ENCODE results near the gene TPCN1. TPM values are rescaled to one million over a fixed set of nuclear protein-coding genes. Genes with fewer than 3 reads are reported as not detected.

Gene TPCN1
- total RNA-seq, 1 donor from 2014 or later: 31.0 TPM

GRCh38 chr12:113234483-113234882, 13.2 kb downstream of the TPCN1 start:
- intact Hi-C loops (cut with micrococcal nuclease): no loop called here

GRCh38 chr12:113235976-113236375, 14.7 kb downstream of the TPCN1 start:
- no peaks in the 10 kb centered on the region for H3K27me3 Mint-ChIP-seq

More at GRCh38 chr12:113234483-113234882, 13.2 kb downstream of the TPCN1 start:
- H3K9me3 Mint-ChIP-seq: no peaks in the 10 kb centered on the region
- H3K36me3 Mint-ChIP-seq (ENCODE audit: low read depth): peaks cover 51% of the 10 kb centered on the region
- no peak overlapping the region for H3K4me3 Mint-ChIP-seq
- no peak overlapping the region for H3K27ac Mint-ChIP-seq
- H3K4me1 Mint-ChIP-seq: peaks cover 42% of the 10 kb centered on the region
- H3K27me3 Mint-ChIP-seq: no peaks in the 10 kb centered on the region
- DNase-seq: no peak

GRCh38 chr12:113236539-113237399, 15.5 kb downstream of the TPCN1 start:
- intact Hi-C loops (cut with micrococcal nuclease): no loop called here
- H3K36me3 Mint-ChIP-seq (ENCODE audit: low read depth): peaks cover 43% of the 10 kb centered on the region
- no peaks in the 10 kb centered on the region for H3K9me3 Mint-ChIP-seq
- H3K27me3 Mint-ChIP-seq: no peaks in the 10 kb centered on the region
- H3K4me3 Mint-ChIP-seq: no peak overlapping the region
- no peak for DNase-seq
- H3K27ac Mint-ChIP-seq: no peak overlapping the region
- peaks cover 34% of the 10 kb centered on the region for H3K4me1 Mint-ChIP-seq

More at GRCh38 chr12:113235976-113236375, 14.7 kb downstream of the TPCN1 start:
- no peak overlapping the region for H3K27ac Mint-ChIP-seq
- peaks cover 47% of the 10 kb centered on the region for H3K36me3 Mint-ChIP-seq (ENCODE audit: low read depth)
- peaks cover 35% of the 10 kb centered on the region for H3K4me1 Mint-ChIP-seq
- no peak for DNase-seq
- H3K4me3 Mint-ChIP-seq: no peak overlapping the region
- no peaks in the 10 kb centered on the region for H3K9me3 Mint-ChIP-seq
- intact Hi-C loops (cut with micrococcal nuclease): no loop called here

- Mint-ChIP-seq H3K27me3 (no peaks in the 10 kb centered on the region), H3K9me3 (no peaks in the 10 kb centered on the region), H3K27ac (peak overlapping the region; percentile 49), H3K36me3 (ENCODE audit: low read depth) (peaks cover 40% of the 10 kb centered on the region), H3K4me3 (no peak overlapping the region), H3K4me1 (peaks cover 28% of the 10 kb centered on the region)
- intact Hi-C loops (cut with micrococcal nuclease): no loop called here
- DNase-seq: no peak
Measured at GRCh38 chr12:113237748-113238147, 16.5 kb downstream of the TPCN1 start.

- Mint-ChIP-seq H3K4me3 (no peak overlapping the region), H3K36me3 (ENCODE audit: low read depth) (peaks cover 37% of the 10 kb centered on the region), H3K4me1 (peaks cover 23% of the 10 kb centered on the region), H3K9me3 (no peaks in the 10 kb centered on the region), H3K27ac (no peak overlapping the region), H3K27me3 (no peaks in the 10 kb centered on the region)
- no peak for DNase-seq
- intact Hi-C loops (cut with micrococcal nuclease): no loop called here
Measured at GRCh38 chr12:113238309-113238708, 17.0 kb downstream of the TPCN1 start.

- H3K4me3 Mint-ChIP-seq: no peak overlapping the region
- peak overlapping the region; percentile 32 for H3K27ac Mint-ChIP-seq
- DNase-seq: no peak
- H3K4me1 Mint-ChIP-seq: peaks cover 16% of the 10 kb centered on the region
- H3K27me3 Mint-ChIP-seq: no peaks in the 10 kb centered on the region
- intact Hi-C loops (cut with micrococcal nuclease): no loop called here
- peaks cover 34% of the 10 kb centered on the region for H3K36me3 Mint-ChIP-seq (ENCODE audit: low read depth)
- H3K9me3 Mint-ChIP-seq: no peaks in the 10 kb centered on the region
Measured at GRCh38 chr12:113239288-113239771, 18.1 kb downstream of the TPCN1 start.

GRCh38 chr12:113239811-113240331, 18.6 kb downstream of the TPCN1 start:
- Mint-ChIP-seq H3K4me1 (peaks cover 19% of the 10 kb centered on the region), H3K36me3 (ENCODE audit: low read depth) (peaks cover 33% of the 10 kb centered on the region), H3K27ac (no peak overlapping the region), H3K27me3 (no peaks in the 10 kb centered on the region), H3K4me3 (no peak overlapping the region), H3K9me3 (no peaks in the 10 kb centered on the region)
- no peak for DNase-seq
- intact Hi-C loops (cut with micrococcal nuclease): no loop called here

- intact Hi-C loops (cut with micrococcal nuclease): no loop called here
Measured at GRCh38 chr12:113240395-113240794, 19.1 kb downstream of the TPCN1 start.

GRCh38 chr12:113241191-113242025, 20.1 kb downstream of the TPCN1 start:
- H3K27ac Mint-ChIP-seq: no peak overlapping the region
- H3K36me3 Mint-ChIP-seq (ENCODE audit: low read depth): peaks cover 35% of the 10 kb centered on the region
- H3K4me3 Mint-ChIP-seq: no peak overlapping the region
- no peaks in the 10 kb centered on the region for H3K9me3 Mint-ChIP-seq
- H3K27me3 Mint-ChIP-seq: no peaks in the 10 kb centered on the region
- intact Hi-C loops (cut with micrococcal nuclease): no loop called here
- peaks cover 18% of the 10 kb centered on the region for H3K4me1 Mint-ChIP-seq
- no peak for DNase-seq

More at GRCh38 chr12:113240395-113240794, 19.1 kb downstream of the TPCN1 start:
- DNase-seq: no peak
- Mint-ChIP-seq H3K4me1 (peaks cover 20% of the 10 kb centered on the region), H3K27ac (no peak overlapping the region), H3K4me3 (no peak overlapping the region), H3K36me3 (ENCODE audit: low read depth) (peaks cover 32% of the 10 kb centered on the region), H3K9me3 (no peaks in the 10 kb centered on the region), H3K27me3 (no peaks in the 10 kb centered on the region)

GRCh38 chr12:113242026-113242418, 20.8 kb downstream of the TPCN1 start:
- DNase-seq: no peak
- intact Hi-C loops (cut with micrococcal nuclease): no loop called here
- H3K4me3 Mint-ChIP-seq: no peak overlapping the region
- H3K27ac Mint-ChIP-seq: no peak overlapping the region
- peaks cover 35% of the 10 kb centered on the region for H3K36me3 Mint-ChIP-seq (ENCODE audit: low read depth)
- H3K9me3 Mint-ChIP-seq: no peaks in the 10 kb centered on the region
- no peaks in the 10 kb centered on the region for H3K27me3 Mint-ChIP-seq
- H3K4me1 Mint-ChIP-seq: peaks cover 18% of the 10 kb centered on the region

- Mint-ChIP-seq H3K27me3 (no peaks in the 10 kb centered on the region), H3K4me1 (peaks cover 18% of the 10 kb centered on the region), H3K4me3 (no peak overlapping the region), H3K9me3 (no peaks in the 10 kb centered on the region), H3K27ac (no peak overlapping the region), H3K36me3 (ENCODE audit: low read depth) (peaks cover 35% of the 10 kb centered on the region)
- intact Hi-C loops (cut with micrococcal nuclease): no loop called here
- no peak for DNase-seq
Measured at GRCh38 chr12:113242560-113242959, 21.3 kb downstream of the TPCN1 start.

- intact Hi-C loops (cut with micrococcal nuclease): no loop called here
- H3K4me3 Mint-ChIP-seq: no peak overlapping the region
- H3K9me3 Mint-ChIP-seq: no peaks in the 10 kb centered on the region
- no peaks in the 10 kb centered on the region for H3K27me3 Mint-ChIP-seq
- DNase-seq: no peak
- no peak overlapping the region for H3K27ac Mint-ChIP-seq
- H3K4me1 Mint-ChIP-seq: peaks cover 18% of the 10 kb centered on the region
- H3K36me3 Mint-ChIP-seq (ENCODE audit: low read depth): peaks cover 31% of the 10 kb centered on the region
Measured at GRCh38 chr12:113244047-113244460, 22.8 kb downstream of the TPCN1 start.

- peak overlapping the region; percentile 87 for H3K27ac Mint-ChIP-seq
- H3K4me1 Mint-ChIP-seq: peaks cover 16% of the 10 kb centered on the region
- intact Hi-C loops (cut with micrococcal nuclease): no loop called here
Measured at GRCh38 chr12:113244478-113244958, 23.3 kb downstream of the TPCN1 start.

More at GRCh38 chr12:113244478-113244958, 23.3 kb downstream of the TPCN1 start:
- H3K9me3 Mint-ChIP-seq: no peaks in the 10 kb centered on the region
- DNase-seq: no peak
- peak overlapping the region; percentile 67 for H3K4me3 Mint-ChIP-seq
- peaks cover 28% of the 10 kb centered on the region for H3K36me3 Mint-ChIP-seq (ENCODE audit: low read depth)
- no peaks in the 10 kb centered on the region for H3K27me3 Mint-ChIP-seq

Measured in activated CD4-positive, alpha-beta T cell treated with anti-CD3 and anti-CD28 coated beads, Interleukin-2, amount 10 ng/mL, durations not matched to agents 24 days and 14 days (primary cell).